ENCODE data around the gene INO80.
"Not testable (repeated sequence)": the region's sequence is repeated elsewhere in the genome, so short reads cannot be mapped to it uniquely, and the experiment has no call there.

The INO80 gene

GRCh38 chr15:40960925-40961324 lies 155.2 kb downstream of the INO80 start:
- no peak for DNase-seq

- DNase-seq, result no peak
These were observed 155.8 kb downstream of the INO80 start for GRCh38 chr15:40960151-40960885.

GRCh38 chr15:40959331-40960141 lies 156.5 kb downstream of the INO80 start:
- DNase-seq, result no peak

GRCh38 chr15:40958723-40959122 lies 157.4 kb downstream of the INO80 start:
- DNase-seq, result no peak

- DNase-seq, result no peak
These were observed 157.9 kb downstream of the INO80 start for GRCh38 chr15:40958146-40958545.

- DNase-seq, result no peak
These were observed 158.5 kb downstream of the INO80 start for GRCh38 chr15:40957581-40958051.

- no peak for DNase-seq
These were observed 159.0 kb downstream of the INO80 start for GRCh38 chr15:40957041-40957555.

GRCh38 chr15:40956541-40956982 lies 159.5 kb downstream of the INO80 start:
- no peak for DNase-seq

- no peak for DNase-seq
These were observed 160.0 kb downstream of the INO80 start for GRCh38 chr15:40955930-40956540.

GRCh38 chr15:40955141-40955903 lies 160.8 kb downstream of the INO80 start:
- DNase-seq, result no peak

GRCh38 chr15:40954158-40954848 lies 161.8 kb downstream of the INO80 start:
- not testable (repeated sequence) for DNase-seq

GRCh38 chr15:40953713-40954074 lies 162.4 kb downstream of the INO80 start:
- DNase-seq, result no peak

- DNase-seq, result peak; percentile 95 to 97
These were observed 163.0 kb downstream of the INO80 start, which contains the start of gene CHAC1 for GRCh38 chr15:40952901-40953712. CHAC1 (plus strand) TSS chr15:40953471; CDS start chr15:40953584, 113 bp downstream.

- DNase-seq, result no peak
These were observed 163.7 kb downstream of the INO80 start for GRCh38 chr15:40952301-40952900.

GRCh38 chr15:40951764-40952163 lies 164.3 kb downstream of the INO80 start:
- no peak for DNase-seq

GRCh38 chr15:40949756-40950207 lies 166.3 kb downstream of the INO80 start:
- DNase-seq, result no peak

GRCh38 chr15:40948706-40949473 lies 167.2 kb downstream of the INO80 start:
- DNase-seq, result no peak

- no peak for DNase-seq
These were observed 171.4 kb downstream of the INO80 start for GRCh38 chr15:40944510-40945296.

Measured in CD4-positive, alpha-beta T cell treated with Interferon alpha-2 for 1 hour (primary cell).